Panc1 (cell line): Measurements from ENCODE around the gene CRIM1.

Source experiments
- POLR2AphosphoS5 ChIP-seq: IDR thresholded peaks from 2 replicates; pipeline ENCODE4 v1.6.1; 2012; ENCODE audit warnings: mild to moderate bottlenecking, low read depth, low read length, moderate library complexity
- TF ChIP-seq, protein P1 (sequence below): fragments of 450-650 bp; IDR thresholded peaks from 2 replicates; pipeline ENCODE4 v1.5.1; 2017; ENCODE audit warnings: mild to moderate bottlenecking

- TF ChIP-seq, protein P1, sequence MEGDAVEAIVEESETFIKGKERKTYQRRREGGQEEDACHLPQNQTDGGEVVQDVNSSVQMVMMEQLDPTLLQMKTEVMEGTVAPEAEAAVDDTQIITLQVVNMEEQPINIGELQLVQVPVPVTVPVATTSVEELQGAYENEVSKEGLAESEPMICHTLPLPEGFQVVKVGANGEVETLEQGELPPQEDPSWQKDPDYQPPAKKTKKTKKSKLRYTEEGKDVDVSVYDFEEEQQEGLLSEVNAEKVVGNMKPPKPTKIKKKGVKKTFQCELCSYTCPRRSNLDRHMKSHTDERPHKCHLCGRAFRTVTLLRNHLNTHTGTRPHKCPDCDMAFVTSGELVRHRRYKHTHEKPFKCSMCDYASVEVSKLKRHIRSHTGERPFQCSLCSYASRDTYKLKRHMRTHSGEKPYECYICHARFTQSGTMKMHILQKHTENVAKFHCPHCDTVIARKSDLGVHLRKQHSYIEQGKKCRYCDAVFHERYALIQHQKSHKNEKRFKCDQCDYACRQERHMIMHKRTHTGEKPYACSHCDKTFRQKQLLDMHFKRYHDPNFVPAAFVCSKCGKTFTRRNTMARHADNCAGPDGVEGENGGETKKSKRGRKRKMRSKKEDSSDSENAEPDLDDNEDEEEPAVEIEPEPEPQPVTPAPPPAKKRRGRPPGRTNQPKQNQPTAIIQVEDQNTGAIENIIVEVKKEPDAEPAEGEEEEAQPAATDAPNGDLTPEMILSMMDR = no peak
- no peak for TF ChIP-seq POLR2AphosphoS5
These were observed 4.3 kb upstream of the CRIM1 start for GRCh38 chr2:36351291-36351690.
